ENCODE data around the gene TPK1. TPM values are rescaled to one million over a fixed set of nuclear protein-coding genes. Genes with fewer than 3 reads are reported as not detected.
A peak's percentile ranks its signal among the peaks of the same experiment; 100 is the strongest.

The TPK1 gene
- total RNA-seq, 1 donor from 2014 or later: 3.5 TPM

DNA sequence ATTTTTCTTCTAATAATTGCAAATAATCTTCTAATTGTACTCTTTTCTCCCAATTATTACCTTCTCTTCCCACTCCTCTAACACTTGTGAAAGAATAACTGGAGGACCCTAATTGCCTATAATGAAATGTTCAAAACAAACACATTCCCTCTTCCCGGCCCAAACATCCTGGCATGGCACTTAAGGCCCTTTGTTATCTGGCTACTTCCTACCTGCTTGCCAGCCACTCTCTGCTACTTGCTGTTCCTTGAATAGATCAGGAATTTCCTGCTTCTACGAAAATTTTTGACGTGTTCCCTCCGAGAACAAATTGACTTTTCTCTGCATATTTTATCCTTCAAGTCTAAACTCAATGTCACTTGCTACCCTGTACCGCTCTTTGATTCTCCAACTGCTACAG, 376.2 kb downstream of the TPK1 start:
- Mint-ChIP-seq H3K36me3 (ENCODE audit: low read depth) (no peaks in the 10 kb centered on the region), H3K27ac (ENCODE audit: unreplicated experiment) (no peak overlapping the region), H3K4me3 (ENCODE audit: unreplicated experiment) (no peak overlapping the region), H3K4me1 (ENCODE audit: low read depth) (no peaks in the 10 kb centered on the region), H3K9me3 (ENCODE audit: low read depth) (peaks cover 3% of the 10 kb centered on the region), H3K27me3 (ENCODE audit: low read depth) (no peaks in the 10 kb centered on the region)
- TF ChIP-seq CTCF (IDR thresholded peaks at IDR 0.05): no peak
- DNase-seq (ENCODE audit: low spot score): no peak

DNA sequence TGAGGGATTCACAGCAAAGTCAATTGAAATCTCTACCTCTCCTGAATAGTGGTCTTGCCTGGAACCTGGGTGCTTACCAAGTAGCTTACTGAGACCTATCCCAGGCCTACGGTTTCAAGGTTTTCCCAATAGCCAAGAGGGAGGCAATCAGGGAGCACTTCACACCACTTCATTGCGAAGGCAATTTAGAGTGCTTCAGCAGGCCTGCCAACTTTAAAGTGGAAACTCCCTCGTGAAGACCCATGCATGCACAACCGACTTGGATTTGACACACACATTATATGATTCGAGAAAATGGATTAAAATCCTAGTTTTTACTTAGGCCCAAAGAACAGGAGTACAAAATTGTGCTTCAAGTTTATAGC, 380.8 kb downstream of the TPK1 start:
- Mint-ChIP-seq H3K27ac (ENCODE audit: unreplicated experiment) (no peak overlapping the region), H3K4me3 (ENCODE audit: unreplicated experiment) (no peak overlapping the region), H3K36me3 (ENCODE audit: low read depth) (no peaks in the 10 kb centered on the region), H3K4me1 (ENCODE audit: low read depth) (no peaks in the 10 kb centered on the region), H3K27me3 (ENCODE audit: low read depth) (no peaks in the 10 kb centered on the region), H3K9me3 (ENCODE audit: low read depth) (no peaks in the 10 kb centered on the region)
- TF ChIP-seq CTCF (IDR thresholded peaks at IDR 0.05): no peak
- no peak for DNase-seq (ENCODE audit: low spot score)

DNA sequence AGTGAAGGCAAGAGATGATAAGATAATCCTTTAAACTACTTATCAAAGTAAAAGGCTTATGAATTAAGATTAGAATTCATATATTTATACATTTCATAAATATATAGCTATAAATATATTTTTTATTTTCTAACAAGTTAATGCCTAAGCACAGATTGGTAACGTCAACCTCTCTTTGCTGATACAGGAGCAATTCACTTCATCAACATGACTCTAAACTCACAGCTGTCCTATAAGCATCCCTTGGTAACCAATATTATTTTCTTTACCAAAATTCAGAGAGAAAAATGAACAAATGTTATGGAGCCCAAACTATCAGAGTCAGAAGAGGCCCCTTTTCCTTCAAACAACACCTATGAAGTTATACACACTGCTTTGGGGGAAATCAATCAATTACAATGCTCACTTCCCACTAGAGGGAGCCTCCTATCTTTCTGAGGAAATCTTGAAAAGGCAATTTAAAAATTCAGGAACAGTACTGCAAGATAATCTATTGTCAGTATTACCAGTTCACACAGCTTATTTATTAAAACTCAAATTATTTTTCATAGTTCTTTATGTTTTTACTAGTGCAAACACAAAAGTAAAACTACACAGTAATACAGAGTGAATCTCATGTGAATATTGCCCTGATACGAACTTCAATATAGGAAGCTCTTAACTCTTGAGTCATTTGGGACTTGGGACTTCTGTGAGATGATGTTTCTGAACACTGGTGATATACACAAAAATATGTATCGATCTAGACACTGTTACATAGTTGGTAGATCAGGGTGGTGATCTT, 381.4 kb downstream of the TPK1 start:
- no peak for DNase-seq (ENCODE audit: low spot score)
- Mint-ChIP-seq H3K4me1 (ENCODE audit: low read depth) (no peaks in the 10 kb centered on the region), H3K36me3 (ENCODE audit: low read depth) (no peaks in the 10 kb centered on the region), H3K4me3 (ENCODE audit: unreplicated experiment) (no peak overlapping the region), H3K27ac (ENCODE audit: unreplicated experiment) (no peak overlapping the region), H3K9me3 (ENCODE audit: low read depth) (no peaks in the 10 kb centered on the region), H3K27me3 (ENCODE audit: low read depth) (no peaks in the 10 kb centered on the region)
- TF ChIP-seq CTCF (IDR thresholded peaks at IDR 0.05): peak; percentile 71

DNA sequence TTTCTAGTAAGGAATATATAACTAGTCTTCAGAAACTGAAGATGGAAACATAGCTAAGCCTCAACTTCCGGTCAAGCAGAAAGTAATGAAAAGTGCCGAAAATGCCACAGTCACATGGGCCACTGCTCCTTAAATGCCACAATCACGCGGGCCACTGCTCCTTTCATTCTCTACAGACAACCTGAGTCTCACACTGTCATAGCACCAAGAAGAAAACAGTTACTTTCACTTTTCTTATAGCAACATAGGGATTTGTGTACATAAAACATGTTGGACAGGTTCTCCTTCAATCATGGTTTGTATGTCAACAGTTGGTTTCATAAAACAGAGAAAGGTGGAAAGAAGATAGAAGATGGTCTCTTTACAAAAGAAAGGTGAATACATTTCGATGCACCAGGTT, 383.8 kb downstream of the TPK1 start:
- Mint-ChIP-seq H3K27ac (ENCODE audit: unreplicated experiment) (no peak overlapping the region), H3K27me3 (ENCODE audit: low read depth) (no peaks in the 10 kb centered on the region), H3K36me3 (ENCODE audit: low read depth) (no peaks in the 10 kb centered on the region), H3K4me1 (ENCODE audit: low read depth) (no peaks in the 10 kb centered on the region), H3K9me3 (ENCODE audit: low read depth) (no peaks in the 10 kb centered on the region), H3K4me3 (ENCODE audit: unreplicated experiment) (no peak overlapping the region)
- no peak for TF ChIP-seq CTCF (IDR thresholded peaks at IDR 0.05)
- DNase-seq (ENCODE audit: low spot score): no peak

DNA sequence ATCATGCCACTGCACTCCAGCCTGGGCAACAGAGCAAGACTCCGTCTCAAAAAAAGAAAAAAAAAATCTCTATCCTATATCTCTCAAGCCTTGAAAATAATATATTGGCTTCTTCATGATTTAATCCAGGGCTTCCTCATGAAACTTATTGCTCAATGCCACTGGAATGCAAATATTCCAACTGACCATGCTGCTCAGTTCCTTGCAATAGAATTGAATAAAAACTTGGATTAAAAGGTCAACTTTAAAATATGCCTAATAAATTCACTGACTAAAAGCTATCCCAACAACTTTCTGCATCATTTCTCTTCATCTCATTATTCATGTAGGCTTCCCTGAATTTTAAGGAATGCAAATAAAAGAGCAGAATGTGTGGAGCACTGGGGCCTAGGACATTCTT, 390.3 kb downstream of the TPK1 start:
- Mint-ChIP-seq H3K36me3 (ENCODE audit: low read depth) (no peaks in the 10 kb centered on the region), H3K27me3 (ENCODE audit: low read depth) (no peaks in the 10 kb centered on the region), H3K4me1 (ENCODE audit: low read depth) (no peaks in the 10 kb centered on the region), H3K9me3 (ENCODE audit: low read depth) (no peaks in the 10 kb centered on the region), H3K4me3 (ENCODE audit: unreplicated experiment) (no peak overlapping the region), H3K27ac (ENCODE audit: unreplicated experiment) (no peak overlapping the region)
- DNase-seq (ENCODE audit: low spot score): no peak
- no peak for TF ChIP-seq CTCF (IDR thresholded peaks at IDR 0.05)

Measured in chondrocyte (in vitro differentiated cells).